Stimulated activated CD4-positive, alpha-beta T cell treated with anti-CD3 and anti-CD28 coated beads, Interleukin-12 subunit alpha, Interleukin-12 subunit beta, amount 100 ng/mL, for 24 hours (primary cell): Measurements from ENCODE around the gene RASSF7.

Source experiments
- DNase-seq, 2 experiments: peaks; one replicate each; pipeline ENCODE4 v3.0.0-alpha.2; 2020; ENCODE audit warnings: low read depth in 2 of 2

Gene RASSF7

DNA sequence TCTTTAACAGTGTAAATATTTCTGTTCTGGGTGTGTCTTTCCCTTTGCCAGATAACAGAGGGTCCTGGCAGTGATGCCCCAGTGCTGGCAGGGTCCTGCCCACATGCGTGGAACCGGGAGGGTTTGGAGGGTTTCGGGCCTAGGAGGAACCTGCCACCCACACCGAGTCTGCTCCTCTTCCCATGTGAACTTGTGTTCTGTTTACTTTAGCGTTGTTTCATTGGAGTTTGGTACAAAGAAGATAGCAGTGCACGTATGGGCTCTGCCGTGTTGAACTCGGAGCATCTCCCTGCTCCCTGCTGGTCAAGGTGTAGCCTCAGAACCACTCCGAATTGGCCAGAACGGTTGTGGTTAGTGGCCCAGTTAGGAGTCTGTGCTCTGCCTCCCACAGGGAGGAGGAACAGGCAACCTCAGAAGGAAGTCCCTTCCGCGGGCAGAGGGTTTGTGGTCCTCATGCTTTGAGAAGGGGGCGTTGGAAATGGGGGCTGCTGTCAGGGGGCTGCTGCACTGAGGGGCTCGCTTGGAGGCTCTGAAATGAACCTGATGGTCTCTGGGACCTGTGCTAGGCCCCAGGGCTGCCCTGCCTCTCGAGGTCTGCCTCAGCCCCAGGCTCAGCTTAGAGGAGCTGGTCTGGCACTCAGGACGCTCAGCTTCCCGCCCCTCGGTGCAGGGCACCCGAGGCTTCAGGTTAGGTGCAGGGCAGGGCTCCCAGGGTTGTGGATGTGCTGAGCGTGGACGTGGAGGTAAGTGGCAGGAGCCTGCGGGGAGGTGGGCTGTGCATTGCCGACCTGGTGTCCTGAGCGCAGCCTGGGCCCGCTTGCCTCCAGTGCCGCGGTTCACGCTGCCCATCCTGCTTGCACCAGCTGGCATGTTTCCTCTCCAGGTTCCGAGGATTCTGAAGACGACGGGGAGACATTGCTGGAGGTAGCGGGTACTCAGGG, 25.9 kb downstream of the RASSF7 start:
- no peak for DNase-seq

DNA sequence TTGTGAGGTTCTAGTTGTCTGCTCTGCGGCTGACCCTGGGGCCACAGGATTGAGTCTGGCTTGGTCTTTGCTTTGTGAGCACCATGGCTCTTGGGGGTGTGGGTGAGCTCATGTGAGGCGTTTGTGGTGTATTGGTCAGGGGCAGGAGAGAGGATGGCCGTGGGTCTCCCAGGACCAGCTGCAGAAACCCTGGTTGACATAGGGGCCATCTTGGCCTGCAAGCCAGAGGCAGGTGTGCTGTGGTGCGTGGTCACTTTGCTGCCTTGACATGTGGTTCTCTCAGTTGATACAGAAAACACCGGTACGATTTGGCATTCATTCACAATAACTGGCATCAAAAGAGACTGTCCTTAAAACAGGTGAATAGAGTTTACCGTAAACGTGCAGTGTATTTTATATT, 26.8 kb downstream of the RASSF7 start:
- DNase-seq = no peak

DNA sequence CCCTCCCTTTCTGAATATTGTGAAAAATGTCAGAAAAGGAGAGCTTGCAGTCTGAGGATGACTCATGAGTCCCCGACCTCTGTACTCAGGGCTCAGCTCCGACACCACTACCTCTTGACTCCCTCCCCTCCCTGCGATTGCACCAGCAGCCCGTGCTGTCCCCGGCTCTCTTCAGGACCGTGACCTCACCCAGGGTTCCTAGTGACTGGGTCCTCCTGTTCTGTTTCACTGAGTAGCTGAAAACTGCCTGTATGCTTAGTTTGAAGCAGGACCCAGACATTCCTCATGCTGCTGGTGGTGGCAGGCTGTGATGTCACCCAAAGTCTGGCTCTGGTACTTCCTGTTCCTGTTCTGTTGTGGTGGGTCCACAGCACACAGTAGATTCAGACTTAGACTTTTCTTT, 27.2 kb downstream of the RASSF7 start:
- DNase-seq = peak; percentile 31 to 39

DNA sequence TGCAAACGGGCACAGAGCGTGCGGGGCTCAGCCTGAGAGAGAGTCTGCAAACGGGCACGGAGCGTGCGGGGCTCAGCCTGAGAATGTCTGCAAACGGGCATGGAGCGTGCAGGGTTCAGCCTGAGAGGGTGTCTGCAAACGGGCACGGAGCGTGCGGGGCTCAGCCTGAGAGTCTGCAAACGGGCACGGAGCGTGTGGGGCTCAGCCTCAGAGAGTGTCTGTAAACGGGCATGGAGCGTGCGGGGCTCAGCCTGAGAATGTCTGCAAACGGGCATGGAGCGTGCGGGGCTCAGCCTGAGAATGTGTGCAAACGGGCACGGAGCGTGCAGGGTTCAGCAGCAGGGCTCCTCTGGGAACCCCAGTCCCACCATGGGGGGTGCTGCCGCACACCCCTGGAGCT, 29.0 kb downstream of the RASSF7 start:
- DNase-seq = no peak

GRCh38 chr11:590997-591396, 30.2 kb downstream of the RASSF7 start:
- DNase-seq = no peak

- no peak for DNase-seq
These were observed 31.7 kb downstream of the RASSF7 start for GRCh38 chr11:592501-592900.

DNA sequence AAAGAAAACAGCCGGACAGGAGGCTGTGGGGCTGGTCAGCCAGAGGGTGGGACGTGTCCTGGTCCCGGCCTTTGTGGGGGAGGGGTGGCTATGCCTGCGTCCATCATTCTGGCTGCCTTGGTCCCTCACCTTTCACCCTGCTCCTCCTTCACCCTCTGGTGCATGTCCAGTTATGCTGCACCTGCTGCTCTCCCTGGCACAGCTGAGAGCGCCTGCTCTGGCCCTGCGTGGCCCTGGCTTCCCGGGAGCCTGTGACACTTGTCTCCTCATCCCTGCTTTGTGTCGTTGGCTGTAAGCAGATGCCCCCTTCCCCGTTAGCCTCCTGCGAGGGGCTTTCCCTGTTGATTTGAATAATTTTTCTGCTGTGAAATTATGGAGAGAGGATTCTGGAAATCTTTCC, 32.1 kb downstream of the RASSF7 start:
- no peak for DNase-seq

- no peak for DNase-seq
These were observed 32.6 kb downstream of the RASSF7 start for GRCh38 chr11:593347-593746.

- DNase-seq = no peak
These were observed 34.6 kb downstream of the RASSF7 start for GRCh38 chr11:595400-595799.

GRCh38 chr11:596374-596773, 35.6 kb downstream of the RASSF7 start:
- no peak for DNase-seq

- DNase-seq = no peak
These were observed 36.5 kb downstream of the RASSF7 start for GRCh38 chr11:597166-597725.

GRCh38 chr11:598005-598680, 37.4 kb downstream of the RASSF7 start:
- DNase-seq = no peak

DNA sequence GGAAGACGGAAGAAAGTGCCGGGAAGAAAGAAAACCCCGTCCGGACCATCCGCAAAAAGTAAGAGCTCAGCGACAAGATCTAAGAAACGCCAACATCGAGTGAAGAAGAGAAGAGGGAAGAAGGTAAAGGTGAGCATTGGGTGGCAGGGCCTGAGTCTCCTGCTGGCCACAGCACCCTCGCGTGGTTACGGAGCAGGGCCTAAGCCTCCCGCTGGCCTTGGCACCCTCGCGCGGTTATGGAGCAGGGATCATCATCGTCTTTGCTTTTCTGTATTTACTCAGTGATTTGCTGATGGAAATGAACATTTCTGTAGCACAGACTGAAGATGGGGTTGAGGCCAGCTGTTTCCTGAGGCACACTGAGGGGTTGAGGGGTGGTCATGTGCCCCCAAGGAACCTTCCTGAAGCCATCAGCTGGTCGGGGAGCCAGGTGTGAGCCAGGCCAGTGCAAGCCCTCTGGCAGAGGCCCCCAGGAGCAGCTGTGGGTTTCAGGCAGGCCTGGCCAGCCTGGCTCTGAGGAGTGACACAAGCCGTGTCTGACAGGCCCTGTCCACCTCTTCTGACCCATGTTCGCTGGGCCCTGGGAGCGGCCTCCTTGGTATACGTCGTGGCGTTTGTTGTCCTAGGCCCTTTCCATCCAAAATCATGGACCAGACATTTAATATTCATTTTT, 40.9 kb downstream of the RASSF7 start:
- DNase-seq = no peak

GRCh38 chr11:603154-603553, 42.4 kb downstream of the RASSF7 start:
- DNase-seq = no peak

GRCh38 chr11:605286-606129, 44.7 kb downstream of the RASSF7 start:
- no peak for DNase-seq

DNA sequence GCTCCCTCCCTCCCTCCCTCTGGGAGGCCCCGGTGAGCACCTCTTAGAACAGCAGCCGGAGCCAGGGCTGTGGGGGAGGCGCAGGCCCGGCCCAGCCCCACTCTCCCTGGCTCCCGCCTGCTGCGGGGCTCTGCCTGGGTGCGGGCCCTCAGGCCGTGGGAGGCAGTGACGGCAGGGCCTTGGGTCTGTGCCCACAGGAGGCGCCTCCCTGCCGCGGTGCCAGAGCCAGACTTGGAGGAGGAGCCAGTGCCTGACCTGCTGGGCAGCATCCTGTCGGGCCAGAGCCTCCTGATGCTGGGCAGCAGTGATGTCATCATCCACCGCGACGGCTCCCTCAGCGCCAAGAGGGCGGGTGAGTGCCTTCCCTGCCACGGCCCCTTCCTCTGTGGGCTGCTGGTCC, 45.5 kb downstream of the RASSF7 start:
- DNase-seq = no peak

GRCh38 chr11:607020-607780, 46.4 kb downstream of the RASSF7 start:
- DNase-seq = no peak

- DNase-seq = no peak
These were observed 47.3 kb downstream of the RASSF7 start for GRCh38 chr11:607971-608659.

- DNase-seq = no peak
These were observed 48.1 kb downstream of the RASSF7 start for GRCh38 chr11:608791-609251.

DNA sequence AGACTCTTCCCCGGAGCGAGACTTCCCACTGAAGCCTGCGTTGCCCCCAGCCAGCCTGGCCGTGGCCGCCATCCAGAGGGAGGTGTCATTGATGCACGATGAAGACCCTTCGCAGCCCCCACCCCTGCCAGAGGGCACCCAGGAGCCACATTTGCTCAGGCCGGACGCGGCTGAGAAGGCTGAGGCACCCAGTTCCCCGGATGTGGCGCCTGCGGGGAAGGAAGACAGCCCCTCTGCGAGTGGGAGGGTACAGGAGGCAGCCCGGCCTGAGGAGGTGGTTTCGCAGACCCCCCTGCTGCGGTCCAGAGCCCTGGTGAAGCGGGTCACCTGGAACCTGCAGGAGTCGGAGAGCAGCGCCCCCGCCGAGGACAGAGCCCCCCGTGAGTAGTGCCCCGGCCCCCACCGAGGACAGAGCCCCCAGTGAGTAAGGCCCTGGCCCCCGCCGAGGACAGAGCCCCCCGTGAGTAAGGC, 48.6 kb downstream of the RASSF7 start:
- DNase-seq = no peak
